DOHH2 (cell line): ENCODE results near the gene SPDYC.
A peak's percentile ranks its signal among the peaks of the same experiment; 100 is the strongest.

Experiments used
- H3F3A ChIP-seq: fragments of 200-600 bp; sonication (generic), shearing (Covaris generic); 2 replicates; pipeline ENCODE4 v1.6.0; 2016; ENCODE audit warnings: antibody characterized with exemption, mild to moderate bottlenecking; ENCODE audit not compliant: control insufficient read depth, insufficient read depth
- H3K27ac ChIP-seq: fragments of 200-600 bp; sonication (generic); 2 replicates; pipeline ENCODE4 v1.5.1; 2014; ENCODE audit warnings: low read depth, mild to moderate bottlenecking, low read length, moderate library complexity
- H3K27me3 ChIP-seq: fragments of 200-600 bp; sonication (generic); 2 replicates; pipeline ENCODE4 v1.6.1; 2014; ENCODE audit warnings: mild to moderate bottlenecking, low read length, mixed read lengths; ENCODE audit not compliant: control insufficient read depth
- H3K36me3 ChIP-seq: fragments of 200-600 bp; sonication (generic); 2 replicates; pipeline ENCODE4 v1.6.1; 2014; ENCODE audit warnings: mild to moderate bottlenecking, low read length, moderate library complexity, mixed read lengths; ENCODE audit not compliant: control insufficient read depth
- H3K4me1 ChIP-seq: fragments of 200-600 bp; sonication (generic); 2 replicates; pipeline ENCODE4 v1.6.1; 2014; ENCODE audit warnings: mild to moderate bottlenecking, low read length, mixed read lengths; ENCODE audit not compliant: control insufficient read depth
- H3K4me2 ChIP-seq: fragments of 200-600 bp; sonication (generic); 2 replicates; pipeline ENCODE4 v1.6.0; 2014; ENCODE audit warnings: mild to moderate bottlenecking, low read length, moderate library complexity
- H3K4me3 ChIP-seq: fragments of 200-600 bp; sonication (generic); 2 replicates; pipeline ENCODE4 v1.5.1; 2014; ENCODE audit warnings: mild to moderate bottlenecking, low read length, mixed read lengths
- H3K79me2 ChIP-seq: fragments of 200-600 bp; sonication (generic); 2 replicates; pipeline ENCODE4 v1.6.1; 2014; ENCODE audit warnings: mild to moderate bottlenecking, low read length, mixed read lengths; ENCODE audit not compliant: control insufficient read depth
- H3K9me2 ChIP-seq: fragments of 200-600 bp; sonication (generic); replicated peaks from 2 replicates; pipeline ENCODE4 v1.6.1; 2014; ENCODE audit warnings: mild to moderate bottlenecking, low read length, mixed read lengths; ENCODE audit not compliant: control insufficient read depth
- H3K9me3 ChIP-seq: fragments of 200-600 bp; sonication (generic); 2 replicates; pipeline ENCODE4 v1.6.1; 2014; ENCODE audit warnings: antibody characterized with exemption, low read length, mixed read lengths; ENCODE audit not compliant: control insufficient read depth, insufficient read depth
- H4K20me1 ChIP-seq: fragments of 200-600 bp; sonication (generic); 2 replicates; pipeline ENCODE4 v1.6.0; 2014; ENCODE audit warnings: low read depth, mild to moderate bottlenecking, antibody characterized with exemption, low read length, moderate library complexity; ENCODE audit not compliant: control insufficient read depth, insufficient read depth
- EZH2phosphoT487 ChIP-seq: fragments of 200-600 bp; sonication (generic); IDR thresholded peaks from 2 replicates; pipeline ENCODE4 v1.6.1; 2017; ENCODE audit warnings: borderline replicate concordance, mild to moderate bottlenecking, antibody characterized with exemption, low read length, moderate library complexity, mixed read lengths
- TF ChIP-seq, protein P1 (sequence below): fragments of 200-600 bp; sonication (generic); IDR thresholded peaks from one replicate; pipeline ENCODE4 v1.5.1; 2014; ENCODE audit warnings: antibody characterized with exemption, mild to moderate bottlenecking, low read depth, low read length; ENCODE audit not compliant: poor library complexity, severe bottlenecking

Gene SPDYC

DNA sequence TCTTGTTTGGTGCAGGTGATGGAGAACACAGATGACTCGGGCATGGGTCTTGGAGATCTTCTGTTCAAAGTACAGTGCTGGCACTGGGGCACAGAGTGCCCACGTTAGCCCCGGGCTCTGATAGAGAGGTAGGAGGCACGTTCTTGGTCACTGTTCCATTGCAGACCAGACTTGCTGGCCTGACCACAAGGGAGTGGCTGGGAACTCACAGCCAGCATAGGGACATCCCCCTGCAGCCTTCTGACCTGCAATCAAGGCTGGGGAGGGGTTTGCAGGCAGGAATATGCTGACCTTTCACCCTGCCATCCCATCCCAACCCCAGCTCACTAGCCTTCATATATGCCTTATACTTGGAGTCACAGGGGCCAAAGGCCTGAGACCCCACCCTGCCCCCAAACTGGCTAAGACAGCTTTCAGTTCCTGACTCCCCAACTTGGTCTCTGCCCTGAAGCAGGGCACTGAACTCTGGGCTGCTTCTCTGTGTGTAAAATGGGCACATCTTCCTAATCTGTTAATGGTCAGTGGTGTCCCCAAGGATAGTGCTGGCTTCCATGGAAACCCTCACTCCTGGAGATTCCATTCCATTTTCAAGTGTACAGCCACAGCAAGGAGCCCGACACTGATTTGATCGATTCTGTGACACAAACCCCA, 43.3 kb upstream of the SPDYC start:
- Histone ChIP-seq H3K36me3 (peaks cover 91% of the 10 kb centered on the region), H3K9me2 (no peaks in the 10 kb centered on the region), H3K27me3 (no peaks in the 10 kb centered on the region), H3K79me2 (peaks cover 59% of the 10 kb centered on the region), H3K4me3 (no peak overlapping the region), H3K4me2 (no peak overlapping the region), H3K27ac (peak overlapping the region; percentile 100), H3K9me3 (no peaks in the 10 kb centered on the region), H3K4me1 (peaks cover 47% of the 10 kb centered on the region), H3F3A (peaks cover 66% of the 10 kb centered on the region), H4K20me1 (peaks cover 20% of the 10 kb centered on the region; the same call in 1 of the 2 replicates)
- TF ChIP-seq, protein P1, sequence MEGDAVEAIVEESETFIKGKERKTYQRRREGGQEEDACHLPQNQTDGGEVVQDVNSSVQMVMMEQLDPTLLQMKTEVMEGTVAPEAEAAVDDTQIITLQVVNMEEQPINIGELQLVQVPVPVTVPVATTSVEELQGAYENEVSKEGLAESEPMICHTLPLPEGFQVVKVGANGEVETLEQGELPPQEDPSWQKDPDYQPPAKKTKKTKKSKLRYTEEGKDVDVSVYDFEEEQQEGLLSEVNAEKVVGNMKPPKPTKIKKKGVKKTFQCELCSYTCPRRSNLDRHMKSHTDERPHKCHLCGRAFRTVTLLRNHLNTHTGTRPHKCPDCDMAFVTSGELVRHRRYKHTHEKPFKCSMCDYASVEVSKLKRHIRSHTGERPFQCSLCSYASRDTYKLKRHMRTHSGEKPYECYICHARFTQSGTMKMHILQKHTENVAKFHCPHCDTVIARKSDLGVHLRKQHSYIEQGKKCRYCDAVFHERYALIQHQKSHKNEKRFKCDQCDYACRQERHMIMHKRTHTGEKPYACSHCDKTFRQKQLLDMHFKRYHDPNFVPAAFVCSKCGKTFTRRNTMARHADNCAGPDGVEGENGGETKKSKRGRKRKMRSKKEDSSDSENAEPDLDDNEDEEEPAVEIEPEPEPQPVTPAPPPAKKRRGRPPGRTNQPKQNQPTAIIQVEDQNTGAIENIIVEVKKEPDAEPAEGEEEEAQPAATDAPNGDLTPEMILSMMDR, result no peak
- no peak for TF ChIP-seq EZH2phosphoT487

DNA sequence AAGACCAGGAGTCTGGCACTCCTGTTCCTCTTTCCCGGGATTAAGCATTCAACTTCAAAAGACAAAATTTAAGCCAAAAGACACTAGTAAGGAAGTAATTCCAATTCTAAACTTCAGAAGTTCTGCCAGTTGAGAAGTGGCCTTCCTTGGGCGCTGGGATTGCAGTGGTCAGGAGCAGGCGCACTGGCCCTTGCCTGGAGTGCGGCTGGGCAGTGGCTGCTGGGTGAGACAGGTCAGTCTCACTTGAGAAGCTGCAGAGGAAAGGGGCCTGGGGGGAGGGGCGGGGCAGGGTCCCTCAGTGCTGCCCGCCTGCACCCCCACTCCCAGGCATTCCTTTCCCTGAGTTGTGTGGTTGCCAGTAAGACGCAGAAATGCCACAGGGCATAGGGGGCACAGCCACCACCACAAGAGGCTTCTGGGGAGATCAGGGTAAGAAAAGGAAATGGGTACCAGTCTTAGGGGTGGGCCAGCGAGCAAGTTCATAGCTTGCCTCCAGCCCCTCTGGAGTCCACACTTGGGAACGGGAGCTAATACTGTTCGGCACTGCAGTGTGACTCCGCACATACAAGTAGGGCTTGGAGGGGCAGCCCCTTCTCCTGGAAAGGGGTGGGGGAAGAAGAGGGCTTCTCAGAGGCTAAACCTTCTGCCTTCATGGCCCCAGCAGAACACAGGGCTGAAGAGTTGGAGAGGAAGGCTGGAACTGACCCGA, 42.4 kb upstream of the SPDYC start:
- H4K20me1 ChIP-seq, result peaks cover 23% of the 10 kb centered on the region; the same call in 1 of the 2 replicates
- H3F3A ChIP-seq, result peaks cover 69% of the 10 kb centered on the region
- no peaks in the 10 kb centered on the region for H3K27me3 ChIP-seq
- H3K4me3 ChIP-seq, result no peak overlapping the region
- H3K36me3 ChIP-seq, result peaks cover 94% of the 10 kb centered on the region
- TF ChIP-seq EZH2phosphoT487, result no peak
- TF ChIP-seq, protein P1, result no peak
- peaks cover 56% of the 10 kb centered on the region for H3K79me2 ChIP-seq
- H3K9me2 ChIP-seq, result no peaks in the 10 kb centered on the region
- no peaks in the 10 kb centered on the region for H3K9me3 ChIP-seq
- H3K4me2 ChIP-seq, result 0 out of 2 replicates have a peak overlapping the region, but pooled peaks have one; percentile 6
- peaks cover 53% of the 10 kb centered on the region for H3K4me1 ChIP-seq
- peak overlapping the region; percentile 100 for H3K27ac ChIP-seq

DNA sequence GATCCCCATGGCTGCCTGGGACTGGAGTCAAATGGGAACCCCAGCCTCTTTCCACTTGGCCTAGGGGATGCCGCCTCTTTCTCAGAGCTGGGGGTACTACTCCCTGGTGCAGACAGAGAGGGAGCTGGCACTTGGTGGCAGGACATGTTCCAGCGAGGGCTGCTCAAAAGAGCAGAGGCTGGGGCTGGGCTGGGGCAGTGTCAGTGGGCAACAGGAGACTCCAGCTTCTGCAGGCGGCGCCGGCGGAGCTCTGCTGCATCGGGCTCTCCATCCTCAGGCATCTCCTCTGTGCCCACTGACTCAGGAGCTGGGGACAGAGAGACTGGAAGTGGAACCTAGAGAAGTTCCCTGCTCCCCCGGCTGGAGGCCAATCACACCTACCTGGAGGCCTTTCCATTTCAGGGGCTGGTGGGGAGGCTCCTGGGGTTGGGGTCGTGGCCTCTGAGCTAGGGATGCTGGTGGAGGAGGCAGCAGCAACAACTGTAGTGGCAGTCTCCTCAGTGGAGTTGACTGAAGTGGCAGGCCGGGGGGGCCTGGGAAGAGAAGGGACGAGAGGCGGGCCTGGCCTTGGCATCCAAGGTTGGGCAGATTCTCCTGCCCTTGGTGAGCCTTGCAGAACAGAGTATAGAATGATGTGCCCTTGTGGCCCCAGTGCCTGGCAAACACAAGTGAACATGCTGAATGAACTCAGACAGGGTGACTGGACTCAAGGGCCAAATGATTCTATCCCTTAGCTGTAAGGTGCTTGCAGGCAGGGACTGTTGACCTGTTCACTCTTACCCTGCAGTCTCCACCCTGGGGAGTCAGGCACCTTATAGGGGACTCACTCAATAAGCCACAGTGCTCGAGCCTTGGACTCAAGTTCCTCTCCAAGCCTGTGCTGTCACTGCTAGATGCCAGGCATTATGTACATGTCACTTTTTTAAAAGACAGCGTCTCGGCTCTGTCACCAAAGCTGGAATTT, 41.6 kb upstream of the SPDYC start:
- H3K4me2 ChIP-seq, result peak overlapping the region; percentile 5; the same call in 1 of the 2 replicates

More for the DNA sequence above, 41.6 kb upstream of the SPDYC start:
- peaks cover 56% of the 10 kb centered on the region for H3K79me2 ChIP-seq
- no peaks in the 10 kb centered on the region for H3K27me3 ChIP-seq
- H3F3A ChIP-seq, result peaks cover 75% of the 10 kb centered on the region
- H3K27ac ChIP-seq, result peak overlapping the region; percentile 100
- H3K4me3 ChIP-seq, result no peak overlapping the region
- H3K9me2 ChIP-seq, result no peaks in the 10 kb centered on the region
- peaks cover 96% of the 10 kb centered on the region for H3K36me3 ChIP-seq
- H4K20me1 ChIP-seq, result peaks cover 23% of the 10 kb centered on the region; the same call in 1 of the 2 replicates
- peaks cover 49% of the 10 kb centered on the region for H3K4me1 ChIP-seq
- TF ChIP-seq EZH2phosphoT487, result no peak
- TF ChIP-seq, protein P1, result no peak
- H3K9me3 ChIP-seq, result no peaks in the 10 kb centered on the region
